ENCODE measurements around the gene ASB3. TPM values are rescaled to one million over a fixed set of nuclear protein-coding genes. Genes with fewer than 3 reads are reported as not detected.
"Not testable (repeated sequence)": the region's sequence is repeated elsewhere in the genome, so short reads cannot be mapped to it uniquely, and the experiment has no call there.

ASB3 gene
- total RNA-seq, 1 donor from 2014 or later, result 18.7 TPM

GRCh38 chr2:53787614-53788289 lies 999 bp upstream of the ASB3 start:
- DNase-seq (ENCODE audit: low spot score), result no peak

GRCh38 chr2:53786352-53786704 lies 425 bp downstream of the ASB3 start:
- DNase-seq (ENCODE audit: low spot score), result no peak

- DNase-seq (ENCODE audit: low spot score), result no peak
These were observed 1.4 kb downstream of the ASB3 start for GRCh38 chr2:53785366-53785765.

GRCh38 chr2:53784436-53784835 lies 2.3 kb downstream of the ASB3 start:
- DNase-seq (ENCODE audit: low spot score), result no peak

- DNase-seq (ENCODE audit: low spot score), result no peak
These were observed 4.1 kb downstream of the ASB3 start for GRCh38 chr2:53782676-53783075.

GRCh38 chr2:53780056-53780455 lies 6.7 kb downstream of the ASB3 start:
- no peak for DNase-seq (ENCODE audit: low spot score)

GRCh38 chr2:53778536-53779162 lies 8.1 kb downstream of the ASB3 start:
- DNase-seq (ENCODE audit: low spot score), result no peak

- DNase-seq (ENCODE audit: low spot score), result no peak
These were observed 9.6 kb downstream of the ASB3 start for GRCh38 chr2:53777134-53777533.

- no peak for DNase-seq (ENCODE audit: low spot score)
These were observed 16.5 kb downstream of the ASB3 start for GRCh38 chr2:53770264-53770663.

GRCh38 chr2:53769318-53769945 lies 17.3 kb downstream of the ASB3 start:
- no peak for DNase-seq (ENCODE audit: low spot score)

GRCh38 chr2:53768242-53768542 lies 18.6 kb downstream of the ASB3 start:
- no peak for DNase-seq (ENCODE audit: low spot score)

- peak; percentile 81 for DNase-seq (ENCODE audit: low spot score)
These were observed 19.1 kb downstream of the ASB3 start, which contains the start of gene CHAC2 for GRCh38 chr2:53767405-53768241. CHAC2 (plus strand) TSS chr2:53767804; CDS start chr2:53767887, 83 bp downstream.

GRCh38 chr2:53765767-53766166 lies 21.0 kb downstream of the ASB3 start:
- DNase-seq (ENCODE audit: low spot score), result no peak

GRCh38 chr2:53757206-53757605 lies 29.5 kb downstream of the ASB3 start:
- not testable (repeated sequence) for DNase-seq (ENCODE audit: low spot score)

GRCh38 chr2:53756644-53757043 lies 30.1 kb downstream of the ASB3 start:
- DNase-seq (ENCODE audit: low spot score), result no peak

GRCh38 chr2:53755121-53755520 lies 31.6 kb downstream of the ASB3 start:
- no peak for DNase-seq (ENCODE audit: low spot score)

GRCh38 chr2:53753041-53753440 lies 33.7 kb downstream of the ASB3 start:
- no peak for DNase-seq (ENCODE audit: low spot score)

GRCh38 chr2:53752385-53752784 lies 34.4 kb downstream of the ASB3 start:
- no peak for DNase-seq (ENCODE audit: low spot score)

- DNase-seq (ENCODE audit: low spot score), result no peak
These were observed 35.0 kb downstream of the ASB3 start for GRCh38 chr2:53751728-53752127.

- no peak for DNase-seq (ENCODE audit: low spot score)
These were observed 36.5 kb downstream of the ASB3 start for GRCh38 chr2:53750041-53750768.

- DNase-seq (ENCODE audit: low spot score), result no peak
These were observed 42.2 kb downstream of the ASB3 start for GRCh38 chr2:53744395-53745065.

Measured in mucosa of gallbladder (tissue), 1 donor.